CMK (cell line): ENCODE measurements around the gene NUP188.
"Not testable (repeated sequence)": the region's sequence is repeated elsewhere in the genome, so short reads cannot be mapped to it uniquely, and the experiment has no call there.

Source experiments
- DNase-seq: peaks from one replicate; pipeline ENCODE4 v3.0.0-alpha.2; 2010; ENCODE audit warnings: low read depth

The NUP188 gene

DNA sequence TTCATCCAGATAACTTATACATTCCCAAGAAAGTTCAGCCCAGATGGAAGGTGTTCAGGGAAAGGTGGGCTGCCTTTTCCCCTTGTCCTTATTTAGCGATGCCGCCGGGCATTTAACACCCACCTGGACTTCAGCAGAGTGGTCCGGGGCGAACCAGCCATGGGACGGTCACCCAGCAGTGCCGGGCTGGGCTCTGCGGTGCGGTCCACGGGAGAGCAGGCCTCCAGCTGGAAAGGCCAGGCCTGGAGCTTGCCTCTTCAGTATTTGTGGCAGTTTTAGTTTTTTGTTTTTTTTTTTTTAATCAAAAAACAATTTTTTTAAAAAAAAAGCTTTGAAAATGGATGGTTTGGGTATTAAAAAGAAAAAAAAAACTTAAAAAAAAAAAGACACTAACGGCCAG is 30.8 kb upstream of the NUP188 start:
- no peak for DNase-seq

DNA sequence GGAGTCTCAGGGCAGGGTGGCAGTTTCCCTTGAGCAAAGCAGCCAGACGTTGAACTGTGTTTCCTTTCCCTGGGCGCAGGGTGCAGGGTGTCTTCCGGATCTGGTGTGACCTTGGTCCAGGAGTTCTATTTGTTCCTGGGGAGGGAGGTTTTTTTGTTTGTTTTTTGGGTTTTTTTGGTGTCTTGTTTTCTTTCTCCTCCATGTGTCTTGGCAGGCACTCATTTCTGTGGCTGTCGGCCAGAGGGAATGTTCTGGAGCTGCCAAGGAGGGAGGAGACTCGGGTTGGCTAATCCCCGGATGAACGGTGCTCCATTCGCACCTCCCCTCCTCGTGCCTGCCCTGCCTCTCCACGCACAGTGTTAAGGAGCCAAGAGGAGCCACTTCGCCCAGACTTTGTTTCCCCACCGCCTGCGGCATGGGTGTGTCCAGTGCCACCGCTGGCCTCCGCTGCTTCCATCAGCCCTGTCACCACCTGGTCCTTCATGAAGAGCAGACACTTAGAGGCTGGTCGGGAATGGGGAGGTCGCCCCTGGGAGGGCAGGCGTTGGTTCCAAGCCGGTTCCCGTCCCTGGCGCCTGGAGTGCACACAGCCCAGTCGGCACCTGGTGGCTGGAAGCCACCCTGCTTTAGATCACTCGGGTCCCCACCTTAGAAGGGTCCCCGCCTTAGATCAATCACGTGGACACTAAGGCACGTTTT is 30.2 kb upstream of the NUP188 start:
- no peak for DNase-seq

DNA sequence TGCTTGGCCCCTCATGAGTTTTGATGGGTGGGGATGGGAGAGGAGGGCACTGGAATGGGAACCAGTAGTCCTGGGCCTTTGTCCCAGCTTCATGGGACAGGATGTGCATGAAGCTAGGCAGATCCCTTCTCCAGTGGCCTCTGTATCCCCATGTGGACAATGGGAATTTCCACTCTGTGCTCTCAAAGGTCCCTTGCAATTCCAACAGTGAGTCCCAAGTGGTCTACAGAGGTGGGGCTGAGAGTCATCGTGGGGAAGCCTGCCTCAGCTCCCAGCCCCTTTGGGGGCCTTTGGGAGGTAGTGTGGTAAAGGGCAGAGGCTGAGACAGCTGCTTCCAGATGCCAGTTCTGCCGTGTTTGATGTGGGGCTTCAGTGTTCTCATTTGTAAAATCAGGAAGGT is 28.6 kb upstream of the NUP188 start:
- DNase-seq: no peak

DNA sequence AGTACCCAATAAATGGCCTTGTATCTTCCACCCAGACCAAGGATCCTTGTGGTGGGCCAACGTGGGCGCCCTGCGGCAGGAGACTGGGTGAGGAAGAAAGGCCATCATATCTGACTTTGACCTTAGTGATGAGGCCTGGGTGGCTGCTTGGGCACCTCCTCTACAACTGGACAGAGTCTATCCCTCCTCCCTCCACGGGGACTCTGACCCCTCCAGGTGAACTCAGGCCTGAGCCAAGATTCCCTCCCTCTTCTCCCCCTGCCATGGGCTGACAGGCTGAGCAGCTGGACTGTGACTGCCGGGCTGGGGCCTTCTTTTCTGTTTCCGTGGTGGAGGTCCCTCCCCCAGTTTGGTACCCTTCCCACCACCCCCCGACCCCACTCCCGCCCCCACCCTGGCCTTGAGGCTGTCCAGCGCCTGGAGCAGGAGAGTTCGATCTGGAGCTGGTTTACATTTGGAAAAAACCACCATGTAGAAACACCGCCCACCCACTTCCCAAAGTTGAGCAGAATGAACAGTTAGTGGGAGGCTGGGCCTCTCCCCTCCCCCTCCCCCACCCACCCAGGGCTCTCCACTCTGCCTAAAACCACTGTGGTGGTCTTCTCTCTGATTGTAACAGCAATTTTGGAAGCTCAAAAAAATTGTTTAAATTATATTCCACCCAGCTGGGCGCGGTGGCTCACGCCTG is 28.0 kb upstream of the NUP188 start:
- DNase-seq: no peak

DNA sequence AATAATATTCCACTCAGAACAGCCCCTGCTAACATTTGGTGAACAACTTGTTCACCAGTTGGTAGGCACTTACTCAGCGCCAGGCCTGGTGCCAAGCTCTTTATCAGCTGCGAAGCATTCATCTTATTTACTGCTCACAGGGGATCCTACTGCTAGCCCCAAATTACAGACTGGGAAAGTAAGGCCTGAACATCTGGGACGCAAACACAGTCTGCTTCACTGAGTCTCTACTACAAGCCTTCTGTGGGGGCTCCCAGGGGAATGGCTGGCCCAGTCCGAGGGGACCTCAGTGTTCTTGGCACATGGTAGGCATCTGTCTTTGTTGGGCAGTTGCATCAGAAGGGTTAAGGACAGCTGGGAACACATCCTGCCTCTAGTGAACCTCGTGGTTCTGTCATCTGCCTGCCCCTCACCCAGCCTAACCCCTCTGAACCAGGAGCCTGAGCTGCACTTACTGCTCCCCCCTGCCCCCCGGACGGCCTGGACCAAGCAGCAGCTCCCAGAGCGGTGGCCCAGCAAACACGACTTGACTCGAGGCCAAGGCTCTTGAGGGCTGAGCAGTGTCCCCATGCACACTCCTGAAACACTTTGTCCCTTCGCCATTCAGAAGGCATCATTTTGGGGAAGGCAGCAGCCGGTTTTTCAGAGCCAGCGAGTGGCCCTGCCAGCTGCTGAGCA is 27.0 kb upstream of the NUP188 start, which contains the start of gene PHYHD1:
Gene PHYHD1, plus strand, starts transcription at position 602 of the 678 bp plus-strand sequence. CDS start 1,342 bp downstream, outside the sequence.
- DNase-seq: no peak

DNA sequence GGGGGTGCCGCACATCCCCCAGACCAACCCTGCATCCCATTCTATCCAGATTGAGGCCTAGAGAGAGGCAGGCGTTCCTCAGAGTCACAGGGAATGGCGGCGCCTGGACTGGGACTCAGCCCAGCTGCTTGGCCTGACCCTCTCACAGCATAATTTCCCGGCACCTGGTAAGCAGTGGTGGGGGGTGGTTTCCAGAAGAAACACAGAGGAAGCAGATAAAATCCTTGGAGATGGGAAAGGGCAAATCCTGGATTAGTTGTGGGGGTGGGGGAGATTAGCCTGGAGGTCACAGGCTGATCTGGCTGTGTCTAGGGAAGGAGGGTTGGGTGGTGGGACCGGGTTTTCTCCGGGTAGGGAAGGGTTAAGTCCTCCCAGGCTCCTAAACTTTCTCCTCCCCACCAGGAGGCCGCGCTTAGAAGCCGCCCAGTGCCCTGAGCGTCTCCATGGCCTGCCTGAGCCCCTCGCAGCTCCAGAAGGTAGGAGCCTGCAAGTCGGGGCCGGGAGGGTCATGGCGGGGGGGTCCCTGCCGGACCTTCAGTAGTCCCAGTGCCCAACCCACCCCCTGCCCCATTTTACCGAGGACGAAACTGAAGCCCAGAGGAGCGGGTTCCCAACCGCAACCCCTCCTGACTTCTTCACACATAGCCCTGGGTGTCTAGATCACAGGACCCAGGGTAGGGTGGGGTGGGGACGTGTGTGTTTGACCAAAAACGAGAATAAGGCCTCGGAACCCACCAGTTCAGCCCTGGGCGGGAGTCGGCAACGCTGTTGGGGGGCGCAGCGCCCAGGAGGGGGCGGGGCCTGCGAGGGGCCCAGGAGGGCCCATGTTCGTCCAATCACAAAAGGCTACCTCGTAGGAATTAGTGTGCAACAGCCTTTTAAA is 25.4 kb upstream of the NUP188 start:
- no peak for DNase-seq

DNA sequence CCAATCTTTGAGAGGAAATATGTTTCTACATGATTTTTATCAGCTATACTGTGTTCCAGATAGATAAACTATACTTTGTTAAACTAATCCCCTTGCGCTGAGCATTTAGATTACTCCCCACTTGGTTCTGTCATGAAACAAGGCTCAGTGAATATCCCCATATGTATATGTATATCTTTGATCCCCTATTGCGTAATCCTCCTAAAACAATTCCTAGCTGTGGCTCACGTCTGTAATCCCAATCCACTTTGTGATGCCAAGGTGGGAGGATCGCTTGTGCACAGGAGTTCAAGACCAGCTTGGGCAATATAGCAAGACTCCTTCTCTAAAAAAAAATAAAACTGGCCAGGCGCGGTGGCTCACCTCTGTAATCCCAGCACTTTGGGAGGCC is 24.0 kb upstream of the NUP188 start:
- no peak for DNase-seq

DNA sequence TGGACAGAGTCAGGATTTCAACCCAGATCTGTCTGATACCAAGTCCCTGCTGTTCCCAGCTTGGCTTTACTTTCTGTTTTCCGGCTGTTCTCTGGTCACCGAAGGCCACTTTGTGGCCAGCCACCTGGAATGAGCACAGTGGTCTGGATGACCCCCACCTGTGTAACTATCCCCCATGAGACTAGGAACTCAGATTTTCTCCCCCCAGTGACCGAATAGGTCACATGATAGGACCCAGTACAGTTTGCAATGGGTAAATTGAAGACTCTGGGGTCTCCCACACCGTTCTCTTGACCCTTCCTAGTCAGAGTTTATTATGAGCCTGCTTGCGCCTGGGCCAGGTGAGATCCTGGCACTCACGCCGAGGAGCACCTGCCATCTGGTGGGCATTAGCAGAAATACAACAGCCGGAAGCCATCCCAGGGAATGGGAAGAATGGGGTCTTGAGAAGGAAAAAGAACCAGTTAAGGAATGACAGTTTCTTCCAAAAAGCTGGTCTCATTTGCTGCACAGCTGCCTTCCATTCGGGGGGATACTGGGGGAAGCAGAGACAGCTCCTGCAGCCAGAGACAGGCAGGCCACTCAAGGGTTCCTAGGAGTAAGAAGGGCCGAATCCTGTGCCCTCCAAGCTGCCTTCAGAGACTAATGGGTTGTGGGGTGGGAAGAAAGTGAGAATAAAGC is 19.6 kb upstream of the NUP188 start:
- DNase-seq: no peak

DNA sequence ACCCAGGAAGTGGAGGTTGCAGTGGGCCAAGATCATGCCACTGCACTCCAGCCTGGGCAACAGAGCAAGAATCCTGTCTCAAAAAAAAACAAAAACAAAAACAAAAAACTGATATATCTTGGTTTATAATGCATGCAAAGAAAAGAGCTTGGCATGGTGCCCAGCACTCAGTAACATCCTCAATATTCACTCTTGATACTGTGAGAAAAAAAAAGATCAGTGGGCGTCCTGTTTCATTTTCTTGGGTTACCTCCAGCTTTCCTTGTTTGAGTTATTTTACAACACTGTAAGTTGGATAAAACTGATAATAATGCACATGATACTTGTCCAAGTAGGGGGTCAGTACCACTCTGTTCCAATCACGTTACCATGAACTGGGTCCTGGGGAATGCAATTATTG is 18.9 kb upstream of the NUP188 start:
- DNase-seq: no peak

DNA sequence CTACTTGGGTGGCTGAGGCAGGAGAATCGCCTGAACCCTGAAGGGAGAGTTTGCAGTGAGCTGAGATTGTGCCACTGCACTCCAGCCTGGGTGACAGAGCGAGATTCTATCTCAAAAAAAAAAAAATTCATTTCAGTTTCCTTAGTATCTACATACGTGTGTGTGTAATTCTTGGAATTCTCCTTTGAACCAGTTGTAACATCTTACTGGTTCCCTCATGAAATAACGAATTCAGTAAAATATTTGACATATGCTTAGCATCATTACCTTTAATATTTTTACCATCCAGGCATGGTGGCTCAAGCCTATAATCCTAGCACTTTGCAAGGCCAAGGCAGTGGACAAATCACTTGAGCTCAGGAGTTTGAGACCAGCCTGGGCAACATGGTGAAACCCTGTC is 17.9 kb upstream of the NUP188 start:
- no peak for DNase-seq

DNA sequence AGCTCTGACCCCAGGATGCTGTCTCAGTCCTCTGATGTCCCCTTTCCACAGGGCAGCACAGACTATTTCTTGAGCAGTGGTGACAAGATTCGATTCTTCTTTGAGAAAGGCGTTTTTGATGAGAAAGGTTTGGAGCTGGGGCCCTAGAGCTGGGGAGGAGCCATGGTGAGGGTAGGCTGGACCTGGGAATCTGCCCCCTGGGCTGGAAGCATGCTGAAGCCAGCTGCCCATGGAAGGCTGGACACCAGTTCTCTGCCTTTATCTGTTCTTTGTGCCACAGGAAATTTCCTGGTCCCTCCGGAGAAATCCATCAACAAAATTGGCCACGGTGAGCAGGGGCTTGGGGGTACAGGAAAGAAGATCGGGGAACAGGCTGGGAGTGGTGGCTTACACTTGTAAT is 13.8 kb upstream of the NUP188 start:
- no peak for DNase-seq

DNA sequence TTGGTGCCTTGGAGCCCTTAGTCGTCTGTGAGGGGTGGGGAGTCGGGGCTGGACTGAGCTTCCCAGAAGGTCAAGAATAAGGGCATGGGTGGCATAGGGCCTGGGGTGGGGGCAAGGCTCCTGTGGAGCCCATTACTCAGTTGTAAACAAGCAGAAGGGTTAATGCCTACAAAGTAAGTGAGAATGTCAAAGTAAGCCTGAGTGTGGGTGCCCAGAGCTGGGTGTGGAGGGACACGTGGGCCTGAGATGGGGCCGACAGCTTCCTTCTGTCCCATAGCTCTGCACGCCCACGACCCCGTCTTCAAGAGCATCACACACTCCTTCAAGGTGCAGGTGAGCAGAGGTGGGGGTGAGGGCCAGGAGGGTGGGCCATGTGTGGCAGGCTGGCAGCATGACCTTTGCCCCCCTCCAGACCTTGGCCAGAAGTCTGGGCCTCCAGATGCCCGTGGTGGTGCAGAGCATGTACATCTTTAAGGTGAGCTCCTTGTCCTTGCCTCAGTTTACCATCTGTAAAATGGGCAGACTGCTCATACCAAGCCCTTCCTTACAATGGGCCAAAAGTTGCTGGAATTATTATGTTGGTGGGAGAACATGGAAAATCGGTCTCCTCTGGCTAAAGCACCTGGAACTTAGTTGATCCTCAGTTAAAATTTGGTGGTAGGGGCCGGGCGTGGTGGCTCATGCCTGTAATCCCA is 11.2 kb upstream of the NUP188 start:
- DNase-seq: no peak

DNA sequence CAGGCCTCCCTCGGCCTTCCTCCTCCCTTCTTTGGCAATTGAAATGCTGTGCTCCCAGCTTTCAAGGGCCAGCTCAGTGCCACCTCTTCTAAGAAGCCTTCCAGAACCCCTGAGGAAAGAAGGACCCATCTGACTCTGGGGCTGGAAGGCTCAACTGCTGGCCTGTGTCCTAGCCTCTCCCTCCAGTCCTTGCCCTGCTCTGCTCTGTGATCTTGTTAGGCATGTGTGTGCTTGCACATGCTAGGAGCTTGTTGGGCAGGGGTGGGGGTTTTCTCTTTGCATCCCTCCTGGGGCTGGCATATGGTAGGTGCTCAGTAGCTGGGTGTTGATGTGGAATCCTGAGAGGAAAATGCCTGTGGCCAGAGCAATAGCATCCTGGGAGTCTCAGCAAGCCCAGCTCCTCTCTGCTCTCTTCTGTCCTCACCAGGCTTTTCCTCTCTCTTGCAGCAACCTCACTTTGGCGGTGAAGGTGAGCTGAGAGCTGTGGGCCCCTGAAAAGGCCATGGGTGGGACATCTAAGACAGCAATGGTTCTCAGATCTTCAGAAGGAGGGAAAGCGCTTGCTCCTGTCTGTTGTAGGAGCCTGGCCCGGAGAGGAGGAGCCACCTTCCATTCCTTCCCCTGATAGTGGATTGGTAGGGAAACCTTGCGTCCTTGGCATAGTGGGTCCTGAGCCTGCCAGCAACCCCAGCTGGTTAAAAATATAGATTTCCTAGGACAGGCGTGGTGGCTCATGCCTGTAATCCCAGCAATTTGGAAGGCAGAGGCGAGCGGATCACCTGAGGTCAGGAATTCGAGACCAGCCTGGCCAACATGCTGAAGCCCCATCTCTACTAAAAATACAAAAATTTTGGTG is 10.0 kb upstream of the NUP188 start:
- DNase-seq: no peak

DNA sequence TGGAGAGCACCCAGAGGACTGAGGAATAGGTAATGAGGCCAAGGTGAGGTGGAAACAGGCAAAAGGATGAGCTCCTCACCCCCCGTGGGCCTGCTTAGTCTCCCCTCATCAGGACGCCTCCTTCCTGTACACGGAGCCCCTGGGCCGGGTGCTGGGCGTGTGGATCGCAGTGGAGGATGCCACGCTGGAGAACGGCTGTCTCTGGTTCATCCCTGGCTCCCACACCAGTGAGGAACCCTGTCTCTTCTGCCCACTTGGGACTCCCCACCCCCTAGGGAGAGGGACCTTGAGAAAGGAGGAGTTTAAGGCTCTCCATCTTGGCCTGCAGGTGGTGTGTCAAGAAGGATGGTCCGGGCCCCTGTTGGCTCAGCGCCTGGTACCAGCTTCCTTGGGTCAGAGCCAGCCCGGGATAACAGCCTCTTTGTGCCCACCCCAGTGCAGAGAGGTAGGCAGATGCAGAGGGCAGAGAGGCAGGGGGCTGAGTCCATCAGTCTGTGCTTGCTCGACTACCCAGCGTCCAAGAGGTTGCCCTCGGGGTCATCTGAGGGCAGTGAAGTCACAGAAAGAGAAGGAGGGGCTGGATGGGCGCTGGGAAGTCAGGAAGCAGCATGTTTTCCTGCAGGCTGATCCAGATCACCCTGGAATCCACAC is 7.1 kb upstream of the NUP188 start:
- DNase-seq: no peak

DNA sequence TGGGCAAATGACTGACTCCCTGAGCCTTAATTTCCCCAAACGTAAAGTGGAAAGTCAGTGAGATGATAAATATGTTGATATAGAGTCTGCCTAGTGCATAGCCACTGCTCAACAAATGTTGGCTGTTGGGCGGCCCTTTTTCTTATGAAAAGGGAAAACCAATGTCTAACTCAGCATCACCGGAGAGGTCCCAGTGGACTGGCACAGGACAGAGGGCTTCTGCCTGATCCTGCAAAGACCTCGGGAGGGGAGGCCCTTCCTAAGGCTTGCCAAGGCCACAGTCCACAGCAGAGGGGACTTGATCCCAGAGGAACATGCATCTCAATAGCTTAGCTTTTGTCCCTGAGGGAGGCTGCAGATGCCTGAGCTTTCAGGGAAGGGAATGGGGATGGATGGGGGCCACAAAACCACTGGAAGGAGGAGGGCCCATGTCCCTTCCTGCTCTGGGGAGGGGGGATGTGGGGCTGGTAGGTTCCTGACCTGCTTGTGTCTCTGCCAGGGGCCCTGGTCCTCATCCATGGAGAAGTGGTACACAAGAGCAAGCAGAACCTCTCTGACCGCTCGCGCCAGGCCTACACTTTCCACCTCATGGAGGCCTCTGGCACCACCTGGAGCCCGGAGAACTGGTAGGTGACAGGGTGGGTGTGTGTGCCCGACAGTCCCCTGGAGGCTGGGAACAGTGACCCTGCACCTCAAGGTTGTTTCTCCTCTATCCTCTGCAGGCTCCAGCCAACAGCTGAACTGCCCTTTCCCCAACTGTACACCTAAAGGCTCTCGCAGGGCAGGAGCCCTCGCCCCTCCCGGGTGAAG is 6.3 kb upstream of the NUP188 start:
- no peak for DNase-seq

DNA sequence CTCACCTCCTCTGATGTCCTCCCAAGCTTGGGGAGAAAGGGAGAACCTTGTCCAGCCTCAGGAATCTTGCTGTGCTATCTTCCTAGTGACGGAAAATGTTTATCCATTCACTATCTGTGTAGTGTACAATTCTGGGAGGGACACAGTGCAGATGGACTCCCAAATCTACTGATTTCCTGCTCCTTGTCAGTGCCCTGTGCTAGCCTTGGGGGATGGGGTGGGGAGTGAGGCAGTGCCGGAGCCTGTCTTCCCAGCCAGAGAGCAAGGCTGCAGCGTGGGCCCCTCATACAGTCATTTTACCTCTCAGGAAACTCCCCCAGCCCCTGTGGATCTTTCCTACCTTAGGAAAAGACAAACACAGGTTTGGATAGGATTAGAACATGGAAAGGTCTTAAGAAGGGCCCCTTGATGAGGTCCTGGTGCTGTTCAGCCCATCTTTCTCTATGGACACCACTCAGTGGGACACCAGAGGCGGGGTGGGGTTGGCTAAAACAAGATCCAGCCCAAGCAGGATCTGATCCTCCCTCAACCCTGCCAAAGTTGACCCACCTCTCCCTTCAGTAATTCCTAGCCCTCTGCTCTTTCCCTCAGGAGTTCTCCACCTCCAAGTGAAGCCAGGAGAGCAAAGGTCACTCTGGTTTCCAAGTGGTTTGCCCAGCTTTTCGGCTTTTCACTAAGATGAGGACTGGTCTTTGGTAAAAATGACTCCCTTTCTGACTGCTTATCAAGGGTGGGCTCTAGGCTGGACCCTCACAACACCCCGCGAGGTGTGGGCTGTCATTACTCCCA is 3.5 kb upstream of the NUP188 start:
- no peak for DNase-seq

DNA sequence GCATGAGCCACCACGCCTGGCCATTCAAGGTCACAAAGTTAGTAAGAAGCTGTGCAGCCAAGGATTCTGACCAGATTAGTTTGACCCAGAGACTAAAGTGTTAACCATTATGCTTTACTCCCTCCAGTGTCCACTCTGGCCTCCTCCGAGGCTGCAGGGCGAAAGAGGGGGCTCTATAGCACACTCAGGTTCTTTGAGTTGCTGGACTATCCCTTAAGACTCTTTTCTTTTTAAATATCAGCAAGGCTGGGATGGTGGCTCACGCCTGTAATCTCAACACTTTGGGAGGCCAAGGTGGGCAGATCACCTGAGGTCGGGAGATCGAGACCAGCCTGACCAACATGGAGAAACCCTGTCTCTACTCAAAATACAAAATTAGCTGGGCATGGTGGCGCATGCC is 2.5 kb upstream of the NUP188 start:
- DNase-seq: not testable (repeated sequence)
